ENCODE data around the gene LILRA1.
"Not testable (repeated sequence)": the region's sequence is repeated elsewhere in the genome, so short reads cannot be mapped to it uniquely, and the experiment has no call there.

Gene LILRA1

DNA sequence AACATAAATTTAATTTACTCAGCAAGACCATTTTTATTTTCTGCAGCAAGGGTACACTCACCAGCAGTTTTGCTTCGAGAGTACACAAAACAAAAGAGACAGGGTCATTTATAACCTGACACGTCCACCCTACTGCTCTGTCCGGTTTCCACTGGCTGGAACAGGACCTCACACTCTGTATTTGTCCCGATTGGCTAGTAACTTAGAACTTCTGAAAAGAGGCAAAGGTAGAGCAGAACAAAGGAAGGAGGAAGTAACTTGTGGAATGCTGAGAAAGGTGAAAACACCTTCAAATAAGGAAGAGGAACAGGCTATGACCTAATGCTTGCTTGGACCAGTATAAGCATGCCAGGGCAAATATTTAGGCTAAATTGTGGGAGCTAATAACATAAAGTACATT is 34.5 kb downstream of the LILRA1 start:
- not testable (repeated sequence) for DNase-seq

DNA sequence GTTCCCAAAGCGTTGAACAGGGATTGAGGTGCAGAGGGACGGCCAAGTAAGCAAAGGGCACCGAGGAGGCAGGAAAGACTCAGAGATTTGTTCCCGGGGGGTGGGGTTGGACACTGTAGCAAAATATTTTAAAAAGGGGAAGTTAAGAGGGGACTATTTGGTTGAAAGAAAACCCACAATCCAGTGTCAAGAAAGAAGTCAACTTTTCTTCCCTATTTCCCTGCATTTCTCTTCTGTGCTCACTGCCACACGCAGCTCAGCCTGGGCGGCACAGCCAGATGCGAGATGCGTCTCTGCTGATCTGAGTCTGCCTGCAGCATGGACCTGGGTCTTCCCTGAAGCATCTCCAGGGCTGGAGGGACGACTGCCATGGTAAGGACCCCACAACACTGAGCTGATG is 36.8 kb downstream of the LILRA1 start, which contains the start of gene LILRB1:
TSS of gene LILRB1 (plus strand) at position 223 of the 400 bp plus-strand sequence. CDS start 590 bp downstream, outside the sequence.
- not testable (repeated sequence) for DNase-seq

DNA sequence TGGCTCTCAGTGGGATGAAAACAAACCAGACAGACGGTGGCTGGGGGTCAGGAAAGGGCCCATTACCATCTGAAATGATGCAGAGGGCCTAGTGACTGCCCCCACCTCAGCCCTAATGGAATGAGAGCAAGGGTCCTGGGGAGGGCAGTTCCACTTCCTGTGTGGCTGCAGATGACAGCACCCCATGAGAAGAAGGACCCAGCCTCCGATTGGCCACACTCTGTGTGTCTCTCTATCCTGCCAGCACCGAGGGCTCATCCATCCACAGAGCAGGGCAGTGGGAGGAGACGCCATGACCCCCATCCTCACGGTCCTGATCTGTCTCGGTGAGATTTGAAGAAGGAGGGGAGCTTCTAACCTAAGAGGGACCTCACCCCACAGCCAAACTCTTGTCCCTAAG is 37.4 kb downstream of the LILRA1 start:
- DNase-seq = no peak

DNA sequence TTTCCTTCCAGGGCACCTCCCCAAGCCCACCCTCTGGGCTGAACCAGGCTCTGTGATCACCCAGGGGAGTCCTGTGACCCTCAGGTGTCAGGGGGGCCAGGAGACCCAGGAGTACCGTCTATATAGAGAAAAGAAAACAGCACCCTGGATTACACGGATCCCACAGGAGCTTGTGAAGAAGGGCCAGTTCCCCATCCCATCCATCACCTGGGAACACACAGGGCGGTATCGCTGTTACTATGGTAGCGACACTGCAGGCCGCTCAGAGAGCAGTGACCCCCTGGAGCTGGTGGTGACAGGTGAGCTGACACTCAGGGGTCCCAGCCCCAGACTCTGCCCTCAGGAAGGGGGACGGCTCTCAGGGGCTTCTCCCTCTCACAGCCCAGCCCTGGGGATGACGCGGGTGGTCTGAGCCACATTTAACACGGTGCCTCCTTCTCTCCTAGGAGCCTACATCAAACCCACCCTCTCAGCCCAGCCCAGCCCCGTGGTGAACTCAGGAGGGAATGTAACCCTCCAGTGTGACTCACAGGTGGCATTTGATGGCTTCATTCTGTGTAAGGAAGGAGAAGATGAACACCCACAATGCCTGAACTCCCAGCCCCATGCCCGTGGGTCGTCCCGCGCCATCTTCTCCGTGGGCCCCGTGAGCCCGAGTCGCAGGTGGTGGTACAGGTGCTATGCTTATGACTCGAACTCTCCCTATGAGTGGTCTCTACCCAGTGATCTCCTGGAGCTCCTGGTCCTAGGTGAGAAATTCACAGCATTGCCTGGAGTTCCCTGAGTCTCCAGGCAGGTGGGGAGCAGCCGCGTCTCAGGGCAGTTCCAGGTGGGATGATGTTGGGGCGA is 38.3 kb downstream of the LILRA1 start:
- not testable (repeated sequence) for DNase-seq

DNA sequence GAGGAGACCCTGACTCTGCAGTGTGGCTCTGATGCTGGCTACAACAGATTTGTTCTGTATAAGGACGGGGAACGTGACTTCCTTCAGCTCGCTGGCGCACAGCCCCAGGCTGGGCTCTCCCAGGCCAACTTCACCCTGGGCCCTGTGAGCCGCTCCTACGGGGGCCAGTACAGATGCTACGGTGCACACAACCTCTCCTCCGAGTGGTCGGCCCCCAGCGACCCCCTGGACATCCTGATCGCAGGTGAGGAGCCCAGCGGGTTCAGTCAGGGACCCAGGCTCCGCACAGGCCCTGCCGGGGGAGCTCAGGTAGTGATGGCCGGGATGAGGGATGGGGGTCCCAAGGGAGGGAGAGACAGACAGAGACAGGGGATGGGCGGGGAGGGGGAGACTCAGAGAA is 39.1 kb downstream of the LILRA1 start:
- not testable (repeated sequence) for DNase-seq

DNA sequence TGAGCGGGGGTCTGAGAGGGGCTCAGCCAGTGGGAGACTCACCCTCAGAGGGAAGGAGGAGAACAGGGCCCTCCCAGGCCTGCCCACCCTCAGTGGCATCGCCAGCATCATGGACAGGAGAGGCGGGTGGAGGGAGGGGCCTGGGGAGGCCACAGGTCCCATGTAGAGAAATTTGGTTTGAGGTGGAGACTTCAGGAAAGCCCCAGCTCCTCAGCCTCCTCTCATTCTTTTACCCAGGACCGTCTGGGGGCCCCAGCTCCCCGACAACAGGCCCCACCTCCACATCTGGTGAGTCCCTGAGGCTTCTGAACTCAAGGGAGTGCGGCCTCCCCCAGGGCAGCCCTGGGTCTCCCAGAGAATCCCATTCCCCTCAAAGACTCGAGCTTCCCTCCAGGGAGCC is 40.0 kb downstream of the LILRA1 start:
- no peak for DNase-seq

DNA sequence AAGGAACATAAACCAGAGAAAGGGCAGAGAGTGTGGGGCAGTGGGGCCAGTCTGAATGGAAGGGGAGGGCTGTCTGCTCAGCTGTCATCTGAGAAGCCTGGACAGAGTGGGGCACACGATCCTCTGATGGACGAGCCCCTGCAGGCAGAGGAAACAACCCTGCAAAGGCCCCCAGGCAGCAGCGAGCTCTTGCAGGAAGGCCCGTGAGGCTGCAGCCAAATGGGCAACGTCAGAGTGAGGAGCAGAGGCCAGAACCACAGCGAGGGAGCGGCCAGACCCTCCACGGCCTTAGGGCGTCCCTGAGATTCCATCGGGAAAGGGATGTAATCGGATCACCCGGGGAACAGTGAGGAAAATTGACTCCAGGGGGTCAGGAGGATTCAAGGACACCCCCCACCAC is 42.6 kb downstream of the LILRA1 start:
- not testable (repeated sequence) for DNase-seq

DNA sequence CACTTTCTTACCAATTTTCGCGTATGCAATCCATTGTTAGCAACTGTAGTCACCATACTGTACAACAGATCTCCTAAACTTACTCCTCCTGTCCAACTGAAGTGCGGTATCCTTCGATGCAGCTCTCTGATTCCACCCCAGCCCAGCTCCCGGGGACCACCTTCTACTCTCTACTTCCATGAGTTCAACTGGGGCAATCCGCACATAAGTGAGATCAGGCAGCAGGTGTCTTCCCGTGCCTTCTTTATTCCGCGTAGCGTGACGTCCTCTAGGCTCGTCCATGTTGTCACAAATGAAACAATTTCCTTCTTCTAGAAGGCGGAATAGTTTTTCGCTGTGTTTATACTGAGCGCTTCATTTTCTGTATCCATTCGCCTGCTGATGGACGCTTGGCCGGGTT is 45.3 kb downstream of the LILRA1 start:
- no peak for DNase-seq

DNA sequence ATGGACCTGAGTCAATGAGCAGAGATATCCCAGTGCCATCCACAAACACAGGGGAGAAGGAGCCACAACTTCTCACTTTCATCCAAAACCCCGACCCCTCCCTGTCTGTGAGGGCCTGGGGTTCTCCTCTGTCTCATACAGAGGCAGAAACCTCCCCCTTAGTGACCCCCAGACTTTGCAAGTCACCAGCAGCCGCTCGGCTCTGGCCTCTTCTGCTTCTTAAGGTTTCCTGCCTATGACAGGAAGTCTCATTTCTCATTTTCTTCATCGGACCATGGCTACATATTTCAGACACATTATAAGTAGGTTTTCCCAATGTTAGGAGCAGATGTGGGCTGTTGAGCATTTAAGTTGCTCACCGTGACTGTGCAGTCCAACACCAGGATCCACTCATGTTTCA is 49.5 kb downstream of the LILRA1 start:
- DNase-seq = not testable (repeated sequence)

DNA sequence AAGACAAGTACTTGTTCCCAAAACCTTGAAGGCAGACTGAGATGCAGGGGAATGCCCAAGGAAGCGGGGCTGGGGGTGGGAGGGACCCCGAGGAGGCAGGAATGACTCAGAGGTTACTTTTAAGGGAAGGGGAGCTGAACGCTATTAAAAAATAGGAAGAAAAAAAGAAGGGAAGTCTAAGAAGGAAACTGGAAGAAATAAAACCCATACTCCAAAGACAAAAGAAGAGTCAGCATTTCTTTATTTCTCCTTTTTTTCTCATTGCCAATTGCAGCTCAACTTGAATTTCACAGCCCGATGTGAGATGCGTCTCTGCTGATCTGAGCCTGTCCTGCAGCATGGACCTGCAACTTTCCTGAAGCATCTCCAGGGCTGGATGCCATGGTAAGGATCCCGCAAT is 50.2 kb downstream of the LILRA1 start:
- DNase-seq = not testable (repeated sequence)

DNA sequence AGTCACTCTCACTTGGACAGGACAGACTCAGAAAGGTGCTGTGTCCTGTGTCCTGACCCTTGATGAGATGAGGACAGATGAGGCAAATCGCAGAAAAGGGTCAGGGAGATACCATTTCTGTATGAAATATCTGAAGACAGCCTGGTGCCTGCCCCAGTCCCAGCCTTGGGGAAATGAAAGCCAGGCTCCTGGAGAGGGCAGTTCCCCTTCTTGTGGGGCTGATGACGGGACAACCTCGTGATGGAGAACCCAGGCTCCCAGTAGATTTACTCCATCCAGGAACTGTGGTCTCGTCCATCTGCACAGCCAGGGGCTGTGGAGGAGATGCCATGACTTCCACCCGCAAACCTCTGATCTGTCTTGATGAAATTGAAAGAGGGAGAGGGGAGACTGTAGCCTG is 50.6 kb downstream of the LILRA1 start:
- no peak for DNase-seq

DNA sequence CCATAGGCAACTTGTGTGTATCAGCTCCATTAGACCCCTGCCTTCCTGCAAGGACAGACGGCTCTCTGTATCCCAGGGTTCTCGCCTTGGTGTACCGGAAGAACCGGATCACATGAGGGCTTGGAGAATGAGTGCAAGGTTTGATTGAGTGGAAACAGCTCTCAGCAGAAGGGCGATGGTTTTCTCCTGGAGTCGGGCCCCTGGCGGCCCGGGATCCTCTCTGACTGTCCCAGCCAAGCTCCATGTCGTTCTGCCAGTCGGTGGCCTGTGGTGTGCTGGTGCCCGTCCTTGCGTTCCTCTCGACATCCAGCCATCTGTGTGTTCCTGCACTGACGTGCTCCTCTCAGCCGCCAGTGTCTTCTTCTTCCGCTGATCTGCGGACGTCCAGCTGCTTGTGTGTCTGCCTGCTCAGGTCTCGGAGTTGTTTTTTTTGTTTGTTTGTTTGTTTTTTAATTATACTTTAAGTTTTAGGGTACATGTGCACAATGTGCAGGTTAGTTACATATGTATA is 53.0 kb downstream of the LILRA1 start:
- DNase-seq = no peak

DNA sequence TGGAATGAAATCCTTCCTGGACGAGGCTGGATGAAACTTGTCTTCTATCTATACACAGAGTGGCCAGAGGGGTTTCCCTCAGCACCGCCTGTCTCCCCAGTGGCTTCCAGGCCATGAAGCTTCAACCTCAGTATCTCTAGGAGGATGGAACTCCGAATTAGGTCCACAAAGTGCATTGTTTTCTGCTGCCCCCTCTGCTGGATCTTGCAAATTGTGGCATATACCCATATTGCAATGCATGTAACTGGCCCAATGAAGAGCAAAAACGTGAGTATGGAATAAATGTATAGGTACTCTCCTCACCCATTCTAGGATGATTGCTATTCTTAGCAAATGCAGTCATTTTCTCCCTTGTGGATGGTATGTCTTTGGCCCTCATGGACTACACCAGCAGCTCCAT is 54.7 kb downstream of the LILRA1 start:
- DNase-seq = no peak

DNA sequence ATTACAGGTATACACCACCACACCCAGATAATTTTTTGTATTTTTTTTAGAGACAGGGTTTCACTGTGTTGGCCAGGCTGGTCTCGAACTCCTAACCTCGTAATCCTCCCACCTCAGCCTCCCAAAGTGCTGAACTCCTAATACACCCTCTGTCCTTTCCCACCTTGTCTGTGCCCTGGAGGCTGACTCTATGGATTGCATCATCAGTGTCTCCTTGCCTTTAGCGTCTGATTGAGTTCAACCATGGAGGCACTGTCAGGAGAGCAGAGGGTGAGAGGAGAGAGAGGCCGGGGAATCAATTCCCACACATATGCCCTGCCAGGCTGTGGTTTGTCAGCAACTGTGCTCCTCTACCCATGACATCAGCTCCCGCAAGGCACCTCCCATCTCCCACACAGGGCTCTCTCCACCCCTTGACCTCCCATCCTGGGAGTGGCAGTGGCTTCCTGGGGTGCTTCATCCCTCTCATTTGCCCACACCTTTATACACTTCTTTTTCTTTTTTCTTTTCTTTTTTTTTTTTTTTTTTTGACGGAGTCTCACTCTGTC is 56.8 kb downstream of the LILRA1 start:
- DNase-seq = no peak

Data from NCI-H2029 treated with DMSO at 0.1 percent for 48 hours (cell line).